HCT116 (cell line): ENCODE data around the gene PSMG1. TPM values are rescaled to one million over a fixed set of nuclear protein-coding genes. Genes with fewer than 3 reads are reported as not detected.
A peak's percentile ranks its signal among the peaks of the same experiment; 100 is the strongest.

Experiments used
- ATAC-seq: fragments of 200-7000 bp; cut with Tn5 transposase; 2 replicates; pipeline ENCODE4 v1.9.1; 2020; ENCODE audit warnings: mild to moderate bottlenecking, moderate library complexity
- BruUV-seq: library from RNA; stranded (reverse); fragments of 400-500 nt; replicated peaks from 2 replicates; lab custom pipeline; 2021; lab: Mats Ljungman, UMichigan
- CTCF ChIA-PET: fragments of 300-600 bp; sonication (Branson Sonifier 250); formaldehyde crosslinking; loops from one replicate; lab custom pipeline; 2021; ENCODE audit warnings: antibody characterized with exemption; lab: Charles Lee
- POLR2A ChIA-PET: fragments of 300-600, 350-600 bp; sonication (Branson Sonifier 250); formaldehyde crosslinking; loops from one replicate; lab custom pipeline; 2021; ENCODE audit warnings: antibody characterized with exemption; lab: Charles Lee
- RAD21 ChIA-PET, 2 experiments: fragments of 300-600 bp; sonication (Branson Sonifier 250); formaldehyde crosslinking; loops; one replicate each; lab custom pipeline; 2023; ENCODE audit warnings: low total read pairs in 2 of 2; ENCODE audit not compliant: uncharacterized antibody in 2 of 2, unreplicated experiment in 2 of 2, low non-redundant PET in 1 of 2; lab: Charles Lee
- DNase-seq: peaks from one replicate; pipeline ENCODE4 v3.0.0-alpha.2; 2010; ENCODE audit warnings: low read depth, low spot score
- H2AFZ ChIP-seq: fragments of 200-600 bp; shearing (Covaris generic), sonication (generic); 2 replicates; pipeline ENCODE4 v1.6.1; 2017; ENCODE audit warnings: low read depth, mixed run types, mixed read lengths, antibody characterized with exemption, low read length; ENCODE audit not compliant: poor library complexity, severe bottlenecking
- H3K27ac ChIP-seq: 2 replicates; pipeline ENCODE4 v1.5.1; 2012; ENCODE audit warnings: low read depth, low read length
- H3K27me3 ChIP-seq: fragments of 200-600 bp; sonication (generic); 2 replicates; pipeline ENCODE4 v1.6.1; 2016; ENCODE audit warnings: mixed run types, low read length, mixed read lengths; ENCODE audit not compliant: insufficient read depth
- H3K36me3 ChIP-seq, 2 experiments: fragments of 200-500 bp in 1 of 2; fragments of 200-600 bp in 1 of 2; sonication (Bioruptor generic) in 1 of 2; sonication (generic) in 1 of 2; 2 replicates each; pipeline versions ENCODE4 v1.5.1 to v1.6.1; 2014 to 2016; ENCODE audit warnings: low read length in 2 of 2, inconsistent platforms in 1 of 2, mixed read lengths in 1 of 2, mixed run types in 1 of 2; ENCODE audit not compliant: insufficient read depth in 2 of 2, control insufficient read depth in 1 of 2
- H3K4me1 ChIP-seq, 2 experiments: fragments of 200-600 bp in 1 of 2; sonication (generic) in 1 of 2; 2 replicates each; pipeline versions ENCODE4 v1.5.1 to v1.6.1; 2012 to 2017; ENCODE audit warnings: low read length in 2 of 2, inconsistent platforms in 1 of 2, mild to moderate bottlenecking in 1 of 2, mixed read lengths in 1 of 2, mixed run types in 1 of 2, moderate library complexity in 1 of 2; ENCODE audit not compliant: insufficient read depth in 2 of 2, control insufficient read depth in 1 of 2
- H3K4me2 ChIP-seq: fragments of 200-600 bp; sonication (generic); 2 replicates; pipeline ENCODE4 v1.6.1; 2017; ENCODE audit warnings: mixed run types, low read length, mixed read lengths
- H3K4me3 ChIP-seq, 2 experiments: fragments of 200-600 bp in 1 of 2; sonication (generic) in 1 of 2; replicated peaks in 1 of 2; 2 replicates each; pipeline ENCODE4 v1.5.1; 2011 to 2016; ENCODE audit warnings: low read length in 2 of 2, control low read depth in 1 of 2, low read depth in 1 of 2, mild to moderate bottlenecking in 1 of 2, mixed read lengths in 1 of 2, mixed run types in 1 of 2
- H3K79me2 ChIP-seq: fragments of 200-600 bp; sonication (generic); 2 replicates; pipeline ENCODE4 v1.6.1; 2017; ENCODE audit warnings: mild to moderate bottlenecking, mixed run types, low read length, moderate library complexity, mixed read lengths; ENCODE audit not compliant: insufficient read depth
- H3K9ac ChIP-seq: fragments of 200-600 bp; sonication (generic); 2 replicates; pipeline ENCODE4 v1.6.1; 2016; ENCODE audit warnings: low read length, mixed read lengths
- H3K9me2 ChIP-seq: fragments of 200-600 bp; sonication (generic), shearing (Covaris generic); 2 replicates; pipeline ENCODE4 v1.6.1; 2017; ENCODE audit warnings: mixed run types, mild to moderate bottlenecking, moderate library complexity; ENCODE audit not compliant: insufficient read depth
- H3K9me3 ChIP-seq, 2 experiments: fragments of 200-500 bp in 1 of 2; fragments of 200-600 bp in 1 of 2; sonication (Bioruptor generic) in 1 of 2; sonication (generic) in 1 of 2; 2 replicates each; pipeline ENCODE4 v1.6.1; 2014 to 2017; ENCODE audit warnings: low read length in 2 of 2, mixed read lengths in 2 of 2, inconsistent platforms in 1 of 2, low read depth in 1 of 2, mild to moderate bottlenecking in 1 of 2, mixed run types in 1 of 2, moderate library complexity in 1 of 2; ENCODE audit not compliant: control insufficient read depth in 1 of 2, insufficient read depth in 1 of 2
- H4K20me1 ChIP-seq: fragments of 200-600 bp; sonication (generic), shearing (Covaris generic); 2 replicates; pipeline ENCODE4 v1.6.1; 2017; ENCODE audit warnings: mixed run types, mild to moderate bottlenecking, moderate library complexity; ENCODE audit not compliant: insufficient read depth
- CBX3 ChIP-seq: IDR thresholded peaks from 2 replicates; pipeline ENCODE4 v1.6.1; 2012; ENCODE audit warnings: low read depth
- CEBPB ChIP-seq: IDR thresholded peaks from 2 replicates; pipeline ENCODE4 v1.6.1; 2012; ENCODE audit warnings: low read depth
- ELF1 ChIP-seq: IDR thresholded peaks from 2 replicates; pipeline ENCODE4 v1.6.1; 2012; ENCODE audit warnings: low read depth, borderline replicate concordance
- EZH2 ChIP-seq: fragments of 200-600 bp; sonication (generic); IDR thresholded peaks from 2 replicates; pipeline ENCODE4 v1.6.1; 2017; ENCODE audit warnings: antibody characterized with exemption, mixed run types
- EZH2phosphoT487 ChIP-seq: fragments of 200-600 bp; IDR thresholded peaks from 2 replicates; pipeline ENCODE4 v1.6.1; 2018; ENCODE audit warnings: antibody characterized with exemption, borderline replicate concordance
- FOSL1 ChIP-seq: IDR thresholded peaks from 2 replicates; pipeline ENCODE4 v1.6.1; 2012; ENCODE audit warnings: low read depth
- JUND ChIP-seq: IDR thresholded peaks from 2 replicates; pipeline ENCODE4 v1.6.1; 2012
- POLR2A ChIP-seq: IDR thresholded peaks from 2 replicates; pipeline ENCODE4 v1.7.0; 2011; ENCODE audit warnings: borderline replicate concordance; ENCODE audit not compliant: insufficient read depth, insufficient read length; ENCODE audit errors: extremely low read depth
- POLR2AphosphoS5 ChIP-seq: IDR thresholded peaks from 2 replicates; pipeline ENCODE4 v1.6.1; 2011; ENCODE audit warnings: mild to moderate bottlenecking, low read depth, low read length, moderate library complexity
- RAD21 ChIP-seq: IDR thresholded peaks from 2 replicates; pipeline ENCODE4 v1.6.1; 2012; ENCODE audit warnings: low read depth, mild to moderate bottlenecking
- REST ChIP-seq: IDR thresholded peaks from 2 replicates; pipeline ENCODE4 v1.6.1; 2012; ENCODE audit warnings: low read depth
- SP1 ChIP-seq: IDR thresholded peaks from 2 replicates; pipeline ENCODE4 v1.6.1; 2012; ENCODE audit warnings: low read depth
- YY1 ChIP-seq: IDR thresholded peaks from 2 replicates; pipeline ENCODE4 v1.6.1; 2011; ENCODE audit warnings: low read length, low read depth, moderate library complexity, mild to moderate bottlenecking; ENCODE audit not compliant: insufficient replicate concordance; ENCODE audit errors: extremely low read depth
- ZNF274 ChIP-seq: fragments of 200-500 bp; sonication (Bioruptor generic); IDR thresholded peaks from 2 replicates; pipeline ENCODE4 v1.6.1; 2014; ENCODE audit warnings: mild to moderate bottlenecking, low read depth, low read length, inconsistent platforms
- intact Hi-C: fragments of 100-400 bp; cut with micrococcal nuclease; formaldehyde crosslinking; loops from 2 replicates; pipeline ENCODE4 v1.10.0; 2022
- total RNA-seq: library from RNA; stranded (reverse); gene quantifications from one replicate; pipeline ENCODE4 v1.2.1, GENCODE V29; 2021; ENCODE audit not compliant: unreplicated experiment
- TF ChIP-seq, protein P1 (sequence below), 3 experiments: fragments of 200-600 bp in 1 of 3; sonication (generic) in 1 of 3; IDR thresholded peaks in 2 of 3; conservative IDR thresholded peaks in 1 of 3; 2 replicates each; pipeline ENCODE4 v1.5.1; 2012 to 2017; ENCODE audit warnings: low read depth in 2 of 3, low read length in 2 of 3, antibody characterized with exemption in 1 of 3, borderline replicate concordance in 1 of 3, control low read depth in 1 of 3, mild to moderate bottlenecking in 1 of 3, mixed read lengths in 1 of 3, mixed run types in 1 of 3, moderate library complexity in 1 of 3; ENCODE audit not compliant: insufficient read depth in 1 of 3
- TF ChIP-seq, protein P2 (sequence below): IDR thresholded peaks from 2 replicates; pipeline ENCODE4 v1.6.1; 2012
- TF ChIP-seq, protein P3 (sequence below): IDR thresholded peaks from 2 replicates; pipeline ENCODE4 v1.6.1; 2012

PSMG1 gene
- total RNA-seq, 1 experiment from 2014 or later: 83.7 TPM

- BruUV-seq: no TSS peak
- Histone ChIP-seq H3K9me3 (no peaks in the 10 kb centered on the region), H3K27me3 (no peaks in the 10 kb centered on the region), H3K4me3 (no peak overlapping the region), H3K27ac (no peak overlapping the region), H3K36me3 (no peaks in the 10 kb centered on the region), H4K20me1 (no peaks in the 10 kb centered on the region), H3K4me1 (no peaks in the 10 kb centered on the region), H3K9me2 (no peaks in the 10 kb centered on the region), H3K9ac (no peak overlapping the region), H3K4me2 (no peak overlapping the region), H3K79me2 (no peaks in the 10 kb centered on the region), H2AFZ (no peak overlapping the region)
- ATAC-seq (peak; percentile 24; the same call in 1 of the 2 replicates), DNase-seq (no peak)
- TF ChIP-seq YY1 (no peak), ZNF274 (no peak), CBX3 (no peak), SP1 (no peak), JUND (no peak), EZH2phosphoT487 (no peak), CEBPB (no peak), ELF1 (no peak), RAD21 (no peak), EZH2 (no peak), POLR2AphosphoS5 (no peak), REST (no peak), POLR2A (no peak), FOSL1 (no peak)
- TF ChIP-seq, protein P1, sequence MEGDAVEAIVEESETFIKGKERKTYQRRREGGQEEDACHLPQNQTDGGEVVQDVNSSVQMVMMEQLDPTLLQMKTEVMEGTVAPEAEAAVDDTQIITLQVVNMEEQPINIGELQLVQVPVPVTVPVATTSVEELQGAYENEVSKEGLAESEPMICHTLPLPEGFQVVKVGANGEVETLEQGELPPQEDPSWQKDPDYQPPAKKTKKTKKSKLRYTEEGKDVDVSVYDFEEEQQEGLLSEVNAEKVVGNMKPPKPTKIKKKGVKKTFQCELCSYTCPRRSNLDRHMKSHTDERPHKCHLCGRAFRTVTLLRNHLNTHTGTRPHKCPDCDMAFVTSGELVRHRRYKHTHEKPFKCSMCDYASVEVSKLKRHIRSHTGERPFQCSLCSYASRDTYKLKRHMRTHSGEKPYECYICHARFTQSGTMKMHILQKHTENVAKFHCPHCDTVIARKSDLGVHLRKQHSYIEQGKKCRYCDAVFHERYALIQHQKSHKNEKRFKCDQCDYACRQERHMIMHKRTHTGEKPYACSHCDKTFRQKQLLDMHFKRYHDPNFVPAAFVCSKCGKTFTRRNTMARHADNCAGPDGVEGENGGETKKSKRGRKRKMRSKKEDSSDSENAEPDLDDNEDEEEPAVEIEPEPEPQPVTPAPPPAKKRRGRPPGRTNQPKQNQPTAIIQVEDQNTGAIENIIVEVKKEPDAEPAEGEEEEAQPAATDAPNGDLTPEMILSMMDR (IDR thresholded peaks at IDR 0.05 in 2 of 3, conservative IDR thresholded peaks at IDR 0.05 in 1 of 3; ENCODE audit: borderline replicate concordance in 1 of 3, insufficient read depth in 1 of 3, low read depth in 2 of 3, low read length in 2 of 3): no peak
- TF ChIP-seq, protein P2, sequence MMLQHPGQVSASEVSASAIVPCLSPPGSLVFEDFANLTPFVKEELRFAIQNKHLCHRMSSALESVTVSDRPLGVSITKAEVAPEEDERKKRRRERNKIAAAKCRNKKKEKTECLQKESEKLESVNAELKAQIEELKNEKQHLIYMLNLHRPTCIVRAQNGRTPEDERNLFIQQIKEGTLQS: no peak
- TF ChIP-seq, protein P3, sequence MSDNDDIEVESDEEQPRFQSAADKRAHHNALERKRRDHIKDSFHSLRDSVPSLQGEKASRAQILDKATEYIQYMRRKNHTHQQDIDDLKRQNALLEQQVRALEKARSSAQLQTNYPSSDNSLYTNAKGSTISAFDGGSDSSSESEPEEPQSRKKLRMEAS: no peak
- ChIA-PET RAD21 (no interaction called here), POLR2A (no interaction called here), CTCF (interaction anchor here (1.2 kb wide), 1 partner anchor 618 kb away, joined by 3 read pairs; no protein-coding TSS in a partner anchor)
- intact Hi-C loops: loop anchor here (1.0 kb wide), 1 partner anchor 392 kb away; no protein-coding TSS in a partner anchor
Measured at GRCh38 chr21:39126486-39126806, 56.8 kb downstream of the PSMG1 start.
